Glomerular endothelial cell (primary cell): ENCODE data around the gene POC1A. TPM values are rescaled to one million over a fixed set of nuclear protein-coding genes. Genes with fewer than 3 reads are reported as not detected.

Experiments
- DNase-seq: peaks from one replicate; pipeline ENCODE4 v3.0.0-alpha.2; 2011; ENCODE audit warnings: low read depth, low spot score; ENCODE audit errors: extremely low read depth
- total RNA-seq: library from RNA; depleted of rRNA; stranded (reverse); fragments of >200 nt; gene quantifications from 2 replicates; pipeline ENCODE4 v1.2.3, GENCODE V29; 2015

The POC1A gene
- total RNA-seq, 1 donor from 2014 or later = 4.7 TPM

DNA sequence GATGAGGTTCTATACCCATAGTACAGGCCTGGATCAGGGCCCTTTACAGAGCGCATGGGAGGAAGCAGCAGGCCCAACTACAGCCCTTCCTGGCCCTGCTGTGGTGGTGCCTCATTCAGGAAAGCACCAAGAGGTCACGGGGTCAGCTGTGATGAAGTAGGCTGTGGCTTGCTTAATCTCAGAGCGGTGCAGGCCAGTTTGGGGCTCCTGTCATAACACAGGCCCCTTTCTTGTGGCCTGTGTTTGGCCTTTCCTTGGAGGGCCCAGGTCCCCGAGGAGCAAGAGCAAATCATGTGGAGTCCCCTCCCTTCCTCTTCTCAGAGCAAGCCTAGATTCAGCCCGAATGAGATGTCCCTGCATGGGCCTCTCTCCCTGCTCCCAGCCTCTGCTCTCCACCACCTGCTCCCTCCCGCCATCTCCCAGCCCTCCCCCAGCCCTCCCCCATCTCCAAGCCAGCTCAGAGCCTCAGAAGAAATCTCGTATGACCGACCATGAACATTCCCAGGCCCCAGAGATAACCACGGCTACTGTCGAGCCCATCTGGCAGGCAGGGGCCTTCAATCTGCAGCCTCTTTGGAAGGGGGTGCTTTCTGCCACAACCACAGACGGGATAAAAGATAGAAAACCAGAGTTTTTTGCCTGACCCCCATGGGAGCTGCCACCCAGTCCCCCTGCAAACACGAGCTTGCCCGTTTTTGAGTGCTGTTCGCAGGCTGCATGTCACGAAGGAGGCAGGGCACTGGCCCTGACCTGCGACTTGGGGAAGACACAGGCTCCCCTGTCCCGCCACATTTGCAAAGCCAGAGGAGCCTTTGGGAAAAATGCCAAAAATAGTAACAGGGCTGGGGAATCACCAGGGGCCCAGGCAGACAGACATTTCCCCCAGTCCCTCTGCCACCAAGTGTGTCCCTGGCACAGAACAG is 65.5 kb downstream of the POC1A start:
- DNase-seq = no peak

DNA sequence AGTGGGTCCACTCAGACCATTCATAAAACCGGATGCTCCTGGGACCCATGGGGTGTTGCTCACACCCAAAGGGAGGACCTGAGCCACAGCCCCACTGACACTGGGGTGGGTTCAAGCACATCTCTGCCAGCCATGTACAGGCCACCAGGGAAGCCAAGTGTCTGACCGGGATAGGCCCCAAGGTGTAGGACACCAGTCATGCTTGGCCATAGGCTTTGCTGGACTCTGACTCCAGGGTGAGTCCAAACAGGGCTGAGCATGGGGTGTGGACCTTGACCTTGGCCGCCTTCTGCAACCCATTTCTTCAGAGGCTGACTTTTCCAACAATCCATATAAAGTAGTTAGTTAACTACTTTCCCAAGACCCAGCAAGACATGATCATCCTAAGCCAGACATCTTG is 66.5 kb downstream of the POC1A start:
- DNase-seq = no peak

DNA sequence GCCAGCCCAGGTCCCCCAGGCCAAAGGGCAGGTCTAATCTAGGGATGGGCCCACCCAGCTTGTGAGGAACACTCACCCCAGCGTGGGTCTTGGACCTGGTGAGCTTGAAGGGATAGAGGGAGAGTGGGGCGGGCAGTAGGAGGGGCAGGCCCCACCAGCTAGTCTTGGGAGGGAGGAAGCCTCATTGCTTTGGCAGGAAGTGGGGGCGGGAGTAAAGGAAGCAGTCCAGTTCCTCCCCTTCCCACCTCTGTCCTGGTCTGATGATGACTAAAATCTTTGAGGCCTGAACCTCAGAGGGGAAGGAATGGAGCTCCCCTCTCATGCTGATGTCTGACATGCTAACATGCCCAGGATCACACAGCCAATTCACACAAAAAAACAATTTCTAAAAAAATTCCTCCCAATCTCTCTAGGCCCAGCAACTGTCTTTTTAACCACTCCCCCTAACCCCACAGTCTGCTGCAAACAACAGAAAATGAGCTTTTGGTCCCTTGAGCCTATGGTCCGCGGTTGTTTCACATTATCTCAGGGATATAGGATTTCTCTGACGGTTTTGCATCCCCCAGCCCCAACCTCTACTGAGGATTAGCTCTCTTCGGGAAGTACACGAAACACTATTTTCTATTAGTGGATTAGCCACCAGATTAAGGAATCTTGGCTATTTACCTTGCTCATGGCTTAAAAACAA is 67.1 kb downstream of the POC1A start:
- no peak for DNase-seq

DNA sequence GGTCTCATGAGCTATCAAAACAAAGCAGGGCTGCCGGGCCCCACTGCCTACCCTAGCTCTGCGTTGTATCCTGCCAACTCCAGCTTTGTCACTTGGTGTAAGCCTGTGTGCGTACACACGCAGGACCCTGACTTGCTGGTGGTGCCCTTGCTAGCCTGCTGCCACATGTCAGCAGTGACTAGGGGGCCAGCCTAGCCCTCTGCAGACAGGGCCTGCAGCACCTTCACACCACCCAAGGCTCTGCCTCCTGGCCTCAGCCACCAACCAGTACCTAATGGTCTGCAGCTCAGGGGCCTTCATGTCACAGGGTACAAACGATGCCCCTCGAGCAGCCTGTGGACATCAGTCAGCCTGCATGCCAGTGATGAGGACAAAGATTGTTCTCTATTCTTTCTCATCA is 67.8 kb downstream of the POC1A start:
- DNase-seq = no peak

GRCh38 chr3:52085681-52086282 is 68.4 kb downstream of the POC1A start:
- DNase-seq = no peak

GRCh38 chr3:52084954-52085680 is 69.1 kb downstream of the POC1A start:
- no peak for DNase-seq

GRCh38 chr3:52084216-52084945 is 69.8 kb downstream of the POC1A start:
- no peak for DNase-seq

GRCh38 chr3:52083556-52084087 is 70.6 kb downstream of the POC1A start:
- DNase-seq = no peak

DNA sequence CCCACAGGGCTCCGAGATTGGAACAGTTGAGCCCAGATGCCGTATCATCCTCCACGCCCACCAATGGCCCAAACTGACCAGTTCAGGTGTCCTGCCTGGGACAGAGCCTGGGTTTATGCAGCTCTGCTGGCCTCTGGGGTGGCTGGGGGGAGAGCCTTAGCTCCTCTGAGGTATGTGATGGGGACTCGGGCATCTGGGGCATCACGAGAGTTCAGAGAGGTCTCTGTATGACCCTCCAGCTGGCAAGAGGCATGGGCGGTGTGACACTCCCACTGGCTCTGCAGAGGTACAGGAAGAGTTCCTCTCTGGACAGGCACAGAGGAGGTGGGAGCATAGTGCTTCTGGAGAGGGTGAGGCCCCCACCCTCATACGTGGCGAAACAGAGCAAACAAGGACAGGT is 71.3 kb downstream of the POC1A start:
- no peak for DNase-seq

DNA sequence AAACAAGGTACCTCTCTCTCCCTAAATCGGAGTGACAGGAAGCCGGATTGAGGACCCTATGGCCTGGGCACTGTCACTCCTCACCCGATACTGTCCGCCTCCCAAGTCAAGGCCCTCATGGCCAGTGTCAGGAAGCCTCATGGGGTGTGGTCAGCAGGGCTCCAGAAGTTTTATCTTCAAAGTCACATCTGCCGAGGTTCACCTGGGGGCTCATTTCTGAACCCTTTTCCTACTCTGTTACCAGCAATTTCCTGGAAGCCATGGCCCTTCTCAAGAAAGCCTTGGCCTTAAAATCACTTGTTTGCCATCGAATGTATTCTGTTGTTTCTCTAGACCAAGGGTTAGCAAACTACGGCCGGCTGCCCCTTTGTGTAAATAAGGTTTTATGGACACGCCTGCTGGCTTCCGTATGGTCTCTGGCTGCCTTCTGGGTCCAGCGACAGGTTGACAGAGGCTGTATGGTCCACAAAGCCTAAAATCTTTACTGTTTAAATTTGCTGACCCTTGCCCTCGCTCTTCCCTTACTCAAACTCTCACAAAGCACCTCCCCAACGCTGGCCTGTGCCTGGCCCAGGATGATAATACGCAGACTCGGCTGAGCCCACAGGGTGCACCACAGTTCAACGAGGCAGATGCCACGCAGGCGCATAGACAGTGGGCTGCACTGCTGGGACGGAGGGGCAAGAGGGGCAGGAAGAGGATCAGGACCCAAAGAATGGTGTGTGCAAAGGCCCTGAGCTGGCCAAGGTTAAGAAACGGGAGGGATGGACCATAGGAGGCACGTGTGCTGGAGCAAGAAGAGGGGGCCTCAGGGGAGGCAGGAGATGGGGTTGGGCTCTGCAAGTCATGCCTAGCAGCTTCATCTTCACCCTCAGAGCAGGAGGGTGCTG is 73.1 kb downstream of the POC1A start:
- DNase-seq = no peak

DNA sequence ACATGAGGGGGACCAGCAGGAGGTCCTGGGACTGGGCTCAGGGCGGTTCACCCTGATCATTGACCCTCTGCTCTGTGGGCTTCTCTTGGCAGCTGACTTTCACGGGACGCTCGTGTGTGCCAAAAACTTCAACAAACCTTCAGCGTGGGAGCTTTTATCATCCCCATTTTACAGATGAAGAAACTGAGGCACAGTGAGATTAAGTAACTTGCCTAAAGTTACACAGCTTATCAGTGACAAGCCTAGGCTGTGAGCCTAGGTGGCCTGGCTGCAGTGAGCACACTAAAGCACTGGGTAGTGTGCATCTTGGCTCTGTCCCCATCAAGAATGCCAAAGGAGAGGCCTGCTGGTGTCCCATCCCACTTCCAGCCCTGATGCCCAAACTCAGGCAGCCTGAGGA is 74.3 kb downstream of the POC1A start:
- DNase-seq = no peak

DNA sequence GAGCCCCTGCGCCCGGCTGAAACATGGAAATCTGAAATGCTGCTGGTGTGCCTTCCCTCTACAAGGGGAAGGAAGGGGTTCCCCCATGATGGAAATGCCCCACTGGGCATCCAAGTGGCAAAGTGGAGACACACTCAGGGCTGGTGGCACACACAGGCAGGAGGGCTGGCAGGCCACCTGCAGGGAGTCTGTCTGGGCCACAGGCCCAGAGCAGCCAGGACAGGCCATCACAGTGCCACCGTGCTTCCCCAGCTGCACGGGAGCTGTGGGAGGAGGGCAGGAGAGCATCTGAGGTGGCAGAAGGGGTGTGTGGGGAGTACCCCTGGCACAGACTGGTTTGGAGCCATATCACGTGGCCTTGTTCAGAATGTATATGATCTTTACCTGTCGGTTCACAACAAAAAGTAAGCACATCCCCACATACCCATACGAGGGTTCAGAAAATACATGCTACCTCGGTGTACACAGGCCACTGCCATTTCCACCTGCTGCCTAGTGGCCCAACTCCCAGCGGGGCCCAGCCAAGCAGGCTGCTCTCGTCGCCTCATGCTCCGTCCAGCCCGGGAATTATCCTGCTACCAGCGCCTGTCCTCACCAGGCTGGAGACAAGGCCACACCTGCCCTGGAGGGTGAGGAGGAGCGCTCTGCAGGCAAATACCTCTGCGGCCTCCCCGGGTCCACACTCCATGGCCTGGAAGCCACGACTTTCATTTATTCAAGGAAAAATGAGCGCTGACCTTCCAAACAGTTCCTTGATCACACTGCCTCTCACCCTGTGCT is 75.3 kb downstream of the POC1A start:
- DNase-seq = no peak

- DNase-seq = no peak
These were observed 76.3 kb downstream of the POC1A start for GRCh38 chr3:52077925-52078324.

DNA sequence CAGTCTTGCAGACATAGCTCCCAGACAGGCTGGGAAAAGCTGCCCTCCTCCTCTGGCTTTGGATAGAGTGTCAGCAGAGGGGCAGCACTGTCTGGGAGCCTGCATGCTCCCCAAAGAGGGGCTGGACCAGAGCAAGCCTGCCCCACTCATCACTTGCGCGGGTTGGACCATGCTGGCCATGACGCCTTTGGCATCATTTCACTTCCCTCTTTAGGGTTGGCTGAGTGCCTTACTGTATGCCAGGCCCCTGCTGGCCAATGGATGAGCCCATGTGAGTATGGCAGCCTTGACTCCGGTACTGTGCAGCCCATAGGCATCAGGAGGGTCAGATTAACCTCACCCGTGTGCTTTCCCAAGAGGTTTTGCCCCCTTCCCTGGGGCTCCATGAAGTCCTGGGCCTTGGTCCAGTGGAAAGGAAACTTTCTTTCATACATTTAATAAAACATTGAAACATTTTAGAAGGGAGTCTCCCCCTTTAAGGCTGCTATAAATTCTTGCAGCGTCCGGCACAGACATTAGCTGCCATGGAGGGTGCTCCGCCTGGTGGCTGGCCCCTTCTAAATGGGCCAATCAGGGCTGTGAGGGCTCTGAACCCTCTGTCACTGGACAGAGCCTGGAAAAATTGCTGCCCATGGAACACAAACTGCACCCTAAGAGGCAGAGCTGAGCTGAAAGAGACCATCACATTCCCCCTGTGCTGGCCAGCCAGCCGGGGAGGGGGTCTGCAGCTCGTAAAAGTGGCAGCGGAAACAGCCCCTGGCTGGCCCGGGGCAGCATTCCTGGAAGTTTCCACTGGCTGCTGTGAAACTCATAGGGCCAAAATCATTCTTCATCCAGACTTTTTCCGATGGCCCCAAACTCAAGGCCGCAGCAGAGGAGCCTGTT is 77.1 kb downstream of the POC1A start:
- DNase-seq = no peak

GRCh38 chr3:52073490-52073889 is 80.7 kb downstream of the POC1A start:
- DNase-seq = no peak

DNA sequence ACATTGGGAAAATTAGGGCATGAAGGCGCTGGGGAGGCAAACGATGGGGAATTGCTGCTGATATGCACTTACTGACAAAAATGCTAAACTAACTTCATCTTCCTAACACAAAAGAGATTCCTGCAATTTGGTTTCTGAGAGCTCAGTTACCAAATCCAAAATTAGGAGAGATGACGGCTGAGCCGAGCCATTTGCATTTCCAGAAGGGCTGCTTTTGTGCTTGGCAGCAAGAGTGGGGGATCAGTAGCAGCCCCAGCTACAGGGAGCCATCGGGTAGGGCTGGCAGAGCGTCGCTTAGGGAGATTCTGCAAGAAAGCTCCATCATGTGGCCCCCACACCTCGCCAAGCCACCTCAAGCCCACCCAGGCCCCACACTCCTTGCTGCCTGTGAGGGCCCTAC is 81.8 kb downstream of the POC1A start:
- DNase-seq = no peak

DNA sequence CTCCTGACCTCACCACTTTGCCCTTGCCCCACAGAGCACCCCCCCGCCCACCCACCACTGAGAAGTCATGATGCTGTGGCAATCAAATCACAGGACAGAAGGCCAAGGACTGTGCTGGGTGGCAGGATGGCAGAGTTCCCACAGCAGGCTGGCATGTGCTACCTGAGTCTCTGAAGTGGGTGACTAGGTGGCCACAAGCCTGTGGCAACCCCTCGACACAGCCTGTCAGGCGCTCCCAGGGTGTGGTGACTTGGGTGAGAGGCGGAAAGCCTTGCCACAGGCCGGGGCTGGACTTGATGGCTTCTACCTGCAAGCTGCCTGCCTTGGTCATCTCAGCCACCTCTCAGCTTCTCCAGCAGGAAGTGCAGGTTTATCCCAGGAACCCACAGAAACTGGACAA is 82.2 kb downstream of the POC1A start:
- DNase-seq = no peak
